ENCODE data around the gene GSG1. TPM values are rescaled to one million over a fixed set of nuclear protein-coding genes. Genes with fewer than 3 reads are reported as not detected.

GSG1 gene
- total RNA-seq, 1 experiment from 2014 or later: 0.22 TPM

DNA sequence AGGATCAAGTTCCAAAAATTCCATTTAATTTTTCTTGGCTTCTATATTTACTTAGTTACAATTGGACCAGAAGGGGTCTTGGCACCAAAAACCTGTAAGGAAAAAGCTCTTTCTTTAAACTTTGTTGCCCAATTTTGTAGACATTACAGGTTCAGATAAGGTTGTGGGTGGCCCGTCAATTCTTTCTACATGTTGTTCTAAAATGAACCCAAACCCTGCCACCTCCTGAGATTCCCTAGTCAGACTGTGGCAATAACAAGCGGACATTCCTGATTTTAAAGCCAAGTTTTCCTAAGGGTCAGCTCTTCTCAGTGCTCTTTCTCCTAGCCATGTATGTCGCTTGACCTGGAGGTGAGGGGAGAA, 45.0 kb upstream of the GSG1 start:
- Histone ChIP-seq H2BK20ac (ENCODE audit: low read depth, low read length, poor library complexity, severe bottlenecking) (no peak overlapping the region), H4K91ac (ENCODE audit: insufficient read length, low read depth, low read length) (no peak overlapping the region), H2BK5ac (ENCODE audit: insufficient read length, low read length) (no peak overlapping the region), H2BK12ac (ENCODE audit: insufficient read length, low read depth, low read length) (no peak overlapping the region), H3K23me2 (ENCODE audit: insufficient read length, low read depth, low read length, poor library complexity, severe bottlenecking) (no peaks in the 10 kb centered on the region), H4K5ac (ENCODE audit: insufficient read length, low read depth, low read length) (no peak overlapping the region), H2AK5ac (ENCODE audit: insufficient read length, low read length) (no peak overlapping the region), H3K4me2 (ENCODE audit: insufficient read depth, insufficient read length, low read length) (no peak overlapping the region), H3T11ph (ENCODE audit: low read length) (no peak overlapping the region), H3K9me3 (ENCODE audit: control insufficient read depth, low read depth, low read length) (no peaks in the 10 kb centered on the region), H3K9ac (ENCODE audit: extremely low read depth, insufficient read length, low read length) (no peak overlapping the region), H2BK120ac (ENCODE audit: low read depth, low read length, poor library complexity, severe bottlenecking) (no peak overlapping the region), H3K56ac (ENCODE audit: insufficient read length, low read depth, low read length) (no peak overlapping the region), H2AFZ (ENCODE audit: low read length) (no peak overlapping the region), H3K23ac (ENCODE audit: insufficient read length, low read depth, low read length) (no peak overlapping the region), H4K20me1 (ENCODE audit: control insufficient read depth, insufficient read depth, insufficient read length) (no peaks in the 10 kb centered on the region), H4K8ac (replicated peaks; ENCODE audit: insufficient read length, low read depth, low read length) (no peak overlapping the region), H3K27me3 (ENCODE audit: insufficient read depth, low read length) (no peaks in the 10 kb centered on the region), H3K14ac (ENCODE audit: insufficient read depth, low read length) (no peak overlapping the region), H3K79me1 (ENCODE audit: insufficient read depth, low read depth, low read length, poor library complexity, severe bottlenecking) (no peaks in the 10 kb centered on the region), H3K4me1 (ENCODE audit: insufficient read depth, low read length) (no peaks in the 10 kb centered on the region; the same call in none of the 2 replicates), H3K27ac (ENCODE audit: insufficient read length, low read depth, low read length) (no peak overlapping the region), H3K18ac (ENCODE audit: insufficient read length, low read depth, low read length) (no peak overlapping the region), H3K4ac (ENCODE audit: low read depth, low read length) (no peak overlapping the region), H3K79me2 (ENCODE audit: insufficient read depth, low read length) (no peaks in the 10 kb centered on the region), H2BK15ac (ENCODE audit: low read depth, low read length) (no peak overlapping the region)
- H3K27me3 Mint-ChIP-seq (ENCODE audit: low read depth): no peaks in the 10 kb centered on the region; the same call in 1 of the 2 replicates
- H3K4me3 Mint-ChIP-seq: no peak overlapping the region
- TF ChIP-seq, protein P1, sequence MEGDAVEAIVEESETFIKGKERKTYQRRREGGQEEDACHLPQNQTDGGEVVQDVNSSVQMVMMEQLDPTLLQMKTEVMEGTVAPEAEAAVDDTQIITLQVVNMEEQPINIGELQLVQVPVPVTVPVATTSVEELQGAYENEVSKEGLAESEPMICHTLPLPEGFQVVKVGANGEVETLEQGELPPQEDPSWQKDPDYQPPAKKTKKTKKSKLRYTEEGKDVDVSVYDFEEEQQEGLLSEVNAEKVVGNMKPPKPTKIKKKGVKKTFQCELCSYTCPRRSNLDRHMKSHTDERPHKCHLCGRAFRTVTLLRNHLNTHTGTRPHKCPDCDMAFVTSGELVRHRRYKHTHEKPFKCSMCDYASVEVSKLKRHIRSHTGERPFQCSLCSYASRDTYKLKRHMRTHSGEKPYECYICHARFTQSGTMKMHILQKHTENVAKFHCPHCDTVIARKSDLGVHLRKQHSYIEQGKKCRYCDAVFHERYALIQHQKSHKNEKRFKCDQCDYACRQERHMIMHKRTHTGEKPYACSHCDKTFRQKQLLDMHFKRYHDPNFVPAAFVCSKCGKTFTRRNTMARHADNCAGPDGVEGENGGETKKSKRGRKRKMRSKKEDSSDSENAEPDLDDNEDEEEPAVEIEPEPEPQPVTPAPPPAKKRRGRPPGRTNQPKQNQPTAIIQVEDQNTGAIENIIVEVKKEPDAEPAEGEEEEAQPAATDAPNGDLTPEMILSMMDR (conservative IDR thresholded peaks at IDR 0.05): no peak
- no peak overlapping the region for H3K27ac Mint-ChIP-seq
- H3K4me1 Mint-ChIP-seq: peaks cover 7 to 9% of the 10 kb centered on the region in 2 experiments
- H3K36me3 Mint-ChIP-seq (ENCODE audit: insufficient read depth in 1 of 3, low read depth in 3 of 3): 0 out of 7 replicates have a peak, but pooled peaks cover 0 to 4% (median 0%) of the 10 kb centered on the region in 3 experiments
- no CpG with 5 or more reads among the region's 3 CpGs for WGBS (ENCODE audit: extremely low coverage, insufficient read length, low lambda C conversion rate)
- DNase-seq: no peak
- no peaks in the 10 kb centered on the region; a peak in 1 of 5 replicates for H3K9me3 Mint-ChIP-seq
